ENCODE data around the gene RNU5B-1.

The RNU5B-1 gene

DNA sequence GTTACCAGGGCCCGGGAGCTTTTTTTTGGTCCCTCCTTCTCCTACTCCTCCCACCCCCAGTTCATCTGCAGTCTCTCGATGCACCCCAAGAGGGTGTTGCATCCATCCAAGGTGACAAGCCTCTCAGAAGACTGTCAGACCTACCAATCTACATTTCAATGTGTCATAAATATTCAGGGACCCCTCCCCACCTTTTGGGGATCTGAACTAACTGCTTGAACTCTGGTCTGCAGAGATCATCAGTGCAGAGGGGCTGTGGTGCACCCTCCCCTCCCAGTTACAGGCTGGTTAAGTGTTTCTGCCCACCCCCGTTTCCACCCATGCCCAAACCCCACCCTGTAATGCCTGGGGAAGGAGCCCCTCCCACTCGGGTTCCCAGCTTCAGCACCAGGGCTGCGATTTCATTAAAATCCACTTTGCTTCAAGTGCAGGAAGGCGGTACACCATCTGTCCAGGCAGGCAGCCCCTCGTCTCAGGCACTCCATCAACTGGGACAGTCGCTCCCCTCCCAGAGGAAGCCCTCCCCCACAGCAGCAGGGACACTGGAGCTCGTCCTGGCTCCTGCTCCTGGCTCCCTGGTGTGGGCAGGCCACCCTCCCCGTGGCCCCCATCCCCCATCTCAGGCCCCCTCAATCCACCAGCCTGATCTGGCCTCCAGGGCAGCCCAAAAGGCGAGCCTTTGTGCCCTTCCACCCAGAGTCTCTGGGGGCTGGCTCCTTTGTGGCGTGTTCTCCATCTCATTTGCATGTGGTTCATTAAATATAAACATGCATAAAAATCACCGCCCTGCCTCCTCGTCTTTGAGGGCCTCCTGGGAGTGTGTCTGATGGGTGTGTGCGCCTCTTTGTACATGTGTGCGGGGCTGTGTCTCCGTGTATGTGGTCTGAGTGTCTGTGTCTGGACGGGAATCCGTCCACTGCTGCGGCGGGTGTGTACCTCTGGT lies 32.3 kb downstream of the RNU5B-1 start:
- no peak overlapping the region for H3K4me3 ChIP-seq (replicated peaks; ENCODE audit: low read depth, low read length)
- DNase-seq (ENCODE audit: low read depth) = no peak
- TF ChIP-seq CTCF (IDR thresholded peaks at IDR 0.05; ENCODE audit: low read length, missing control alignments) = no peak

GRCh38 chr15:65337436-65338070 lies 33.1 kb downstream of the RNU5B-1 start:
- no peak overlapping the region for H3K4me3 ChIP-seq (replicated peaks; ENCODE audit: low read depth, low read length)
- DNase-seq (ENCODE audit: low read depth) = no peak
- TF ChIP-seq CTCF (IDR thresholded peaks at IDR 0.05; ENCODE audit: low read length, missing control alignments) = no peak

- H3K4me3 ChIP-seq (replicated peaks; ENCODE audit: low read depth, low read length) = no peak overlapping the region
- no peak for DNase-seq (ENCODE audit: low read depth)
- no peak for TF ChIP-seq CTCF (IDR thresholded peaks at IDR 0.05; ENCODE audit: low read length, missing control alignments)
These were observed 33.9 kb downstream of the RNU5B-1 start for GRCh38 chr15:65338366-65338765.

DNA sequence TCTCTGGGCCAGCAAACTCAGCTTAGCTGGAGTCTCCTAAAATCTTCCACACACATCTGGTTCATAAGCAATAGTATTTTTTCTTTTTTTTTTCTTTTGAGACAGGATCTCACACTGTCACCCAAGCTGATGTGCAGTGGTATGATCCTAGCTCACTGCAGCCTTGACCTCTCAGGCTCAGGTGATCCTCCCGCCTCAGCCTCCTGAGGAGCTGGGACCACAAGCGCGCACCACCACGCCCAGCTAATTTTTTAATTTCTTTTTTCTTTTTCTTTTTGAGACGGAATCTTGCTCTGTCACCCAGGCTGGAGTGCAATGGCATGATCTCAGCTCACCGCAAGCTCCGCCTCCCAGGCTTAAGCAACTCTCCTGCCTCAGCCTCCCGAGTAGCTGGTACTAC lies 34.3 kb downstream of the RNU5B-1 start:
- no peak overlapping the region for H3K4me3 ChIP-seq (replicated peaks; ENCODE audit: low read depth, low read length)
- no peak for DNase-seq (ENCODE audit: low read depth)
- no peak for TF ChIP-seq CTCF (IDR thresholded peaks at IDR 0.05; ENCODE audit: low read length, missing control alignments)

DNA sequence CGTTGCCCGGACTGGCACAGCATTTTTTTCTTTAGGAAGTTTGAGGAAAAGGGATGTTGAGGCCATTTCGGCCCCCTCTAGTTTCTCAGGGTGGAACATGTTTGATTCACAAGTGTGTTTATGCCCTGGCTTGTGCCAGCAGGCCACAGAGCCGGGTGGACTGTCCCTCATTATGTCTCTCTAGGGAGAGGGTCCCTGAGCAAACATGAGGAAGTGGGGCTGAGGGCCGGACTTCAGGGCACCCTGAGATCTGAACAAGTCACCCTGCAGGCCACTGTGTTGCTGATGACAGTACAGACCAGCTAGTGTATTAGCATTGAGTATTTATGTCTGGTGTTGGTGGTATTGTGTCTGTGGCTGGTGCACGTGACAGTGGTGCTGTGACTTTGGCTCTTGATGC lies 34.9 kb downstream of the RNU5B-1 start:
- no peak for DNase-seq (ENCODE audit: low read depth)
- H3K4me3 ChIP-seq (replicated peaks; ENCODE audit: low read depth, low read length) = no peak overlapping the region
- no peak for TF ChIP-seq CTCF (IDR thresholded peaks at IDR 0.05; ENCODE audit: low read length, missing control alignments)

GRCh38 chr15:65339920-65340319 lies 35.4 kb downstream of the RNU5B-1 start:
- no peak for TF ChIP-seq CTCF (IDR thresholded peaks at IDR 0.05; ENCODE audit: low read length, missing control alignments)
- H3K4me3 ChIP-seq (replicated peaks; ENCODE audit: low read depth, low read length) = no peak overlapping the region
- no peak for DNase-seq (ENCODE audit: low read depth)
